Liver (tissue), 3 donors: ENCODE measurements around the gene FRZB.

Experiments used
- TF ChIP-seq, protein P1 (sequence below): fragments of 150-350 bp; IDR thresholded peaks from 2 replicates; pipeline ENCODE4 v1.5.1; 2017; ENCODE audit warnings: improper control_type of control experiment, low read depth, low read length; ENCODE audit not compliant: missing input control
- TF ChIP-seq, protein P2 (sequence below): IDR thresholded peaks from 2 replicates; pipeline ENCODE4 v1.6.1; 2016; ENCODE audit warnings: antibody characterized with exemption
- donor health status: healthy.
- donor health status: healthy.

DNA sequence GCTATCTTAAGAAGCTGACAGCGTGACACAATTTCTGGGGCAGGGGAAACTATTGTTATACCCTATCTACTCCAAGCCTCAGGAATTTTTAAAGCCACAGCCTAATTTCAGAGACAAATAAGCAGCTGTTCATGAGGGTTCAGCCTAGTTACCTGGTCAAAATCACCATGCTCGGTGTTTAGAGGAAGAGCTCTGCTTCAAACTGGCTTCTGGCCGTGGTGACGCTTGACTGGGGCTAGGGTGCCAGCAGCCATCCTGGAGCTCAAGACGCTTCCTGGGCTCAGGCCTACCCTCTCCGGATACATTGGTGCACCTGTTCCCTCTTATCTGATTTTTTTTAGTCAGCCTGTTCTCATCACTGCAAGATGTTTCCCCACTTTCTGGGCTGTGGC lies 41.7 kb downstream of the FRZB start:
- TF ChIP-seq, protein P1, sequence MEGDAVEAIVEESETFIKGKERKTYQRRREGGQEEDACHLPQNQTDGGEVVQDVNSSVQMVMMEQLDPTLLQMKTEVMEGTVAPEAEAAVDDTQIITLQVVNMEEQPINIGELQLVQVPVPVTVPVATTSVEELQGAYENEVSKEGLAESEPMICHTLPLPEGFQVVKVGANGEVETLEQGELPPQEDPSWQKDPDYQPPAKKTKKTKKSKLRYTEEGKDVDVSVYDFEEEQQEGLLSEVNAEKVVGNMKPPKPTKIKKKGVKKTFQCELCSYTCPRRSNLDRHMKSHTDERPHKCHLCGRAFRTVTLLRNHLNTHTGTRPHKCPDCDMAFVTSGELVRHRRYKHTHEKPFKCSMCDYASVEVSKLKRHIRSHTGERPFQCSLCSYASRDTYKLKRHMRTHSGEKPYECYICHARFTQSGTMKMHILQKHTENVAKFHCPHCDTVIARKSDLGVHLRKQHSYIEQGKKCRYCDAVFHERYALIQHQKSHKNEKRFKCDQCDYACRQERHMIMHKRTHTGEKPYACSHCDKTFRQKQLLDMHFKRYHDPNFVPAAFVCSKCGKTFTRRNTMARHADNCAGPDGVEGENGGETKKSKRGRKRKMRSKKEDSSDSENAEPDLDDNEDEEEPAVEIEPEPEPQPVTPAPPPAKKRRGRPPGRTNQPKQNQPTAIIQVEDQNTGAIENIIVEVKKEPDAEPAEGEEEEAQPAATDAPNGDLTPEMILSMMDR = no peak
- TF ChIP-seq, protein P2, sequence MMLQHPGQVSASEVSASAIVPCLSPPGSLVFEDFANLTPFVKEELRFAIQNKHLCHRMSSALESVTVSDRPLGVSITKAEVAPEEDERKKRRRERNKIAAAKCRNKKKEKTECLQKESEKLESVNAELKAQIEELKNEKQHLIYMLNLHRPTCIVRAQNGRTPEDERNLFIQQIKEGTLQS = no peak
